Natural killer cell treated with Interleukin-12 subunit alpha and Interleukin-12 subunit beta and Interleukin-15 and Interleukin-18, amount 100 ng/mL, for 72 hours (primary cell): Measurements from ENCODE around the gene GPR135. TPM values are rescaled to one million over a fixed set of nuclear protein-coding genes. Genes with fewer than 3 reads are reported as not detected.

Source experiments
- ATAC-seq, 2 donors: fragments of 150-1000 bp; cut with Tn5 transposase in 1 of 2; sonication (Bioruptor Pico), chemical (Tn5 transposase) in 1 of 2; 2 replicates each; pipeline ENCODE4 v1.10.0; 2021
- DNase-seq: peaks from one replicate; pipeline ENCODE4 v3.0.0; 2022; ENCODE audit warnings: low spot score
- H3K27ac Mint-ChIP-seq, 2 donors: 1 replicate in 1 of 2; 2 replicates in 1 of 2; pipeline ENCODE4 v1.8.0; 2022; ENCODE audit warnings: mixed read lengths in 2 of 2, mild to moderate bottlenecking in 1 of 2, moderate library complexity in 1 of 2
- H3K27me3 Mint-ChIP-seq, 2 donors: 1 replicate in 1 of 2; 2 replicates in 1 of 2; pipeline ENCODE4 v1.8.0; 2022; ENCODE audit warnings: mixed read lengths in 2 of 2
- H3K36me3 Mint-ChIP-seq: one replicate; pipeline ENCODE4 v1.8.0; 2022; ENCODE audit warnings: mixed read lengths
- H3K4me1 Mint-ChIP-seq, 2 donors: 1 replicate in 1 of 2; 2 replicates in 1 of 2; pipeline ENCODE4 v1.8.0; 2022; ENCODE audit warnings: low read depth in 2 of 2, mixed read lengths in 2 of 2, mild to moderate bottlenecking in 1 of 2
- H3K4me3 Mint-ChIP-seq: one replicate; pipeline ENCODE4 v1.8.0; 2022; ENCODE audit warnings: mixed read lengths
- H3K9me3 Mint-ChIP-seq: 2 replicates; pipeline ENCODE4 v1.8.0; 2022; ENCODE audit warnings: mixed read lengths
- total RNA-seq, 2 donors: library from RNA; stranded (reverse); gene quantifications; one replicate each; pipeline ENCODE4 v1.2.3, GENCODE V29; 2022

GPR135 gene, protein sequence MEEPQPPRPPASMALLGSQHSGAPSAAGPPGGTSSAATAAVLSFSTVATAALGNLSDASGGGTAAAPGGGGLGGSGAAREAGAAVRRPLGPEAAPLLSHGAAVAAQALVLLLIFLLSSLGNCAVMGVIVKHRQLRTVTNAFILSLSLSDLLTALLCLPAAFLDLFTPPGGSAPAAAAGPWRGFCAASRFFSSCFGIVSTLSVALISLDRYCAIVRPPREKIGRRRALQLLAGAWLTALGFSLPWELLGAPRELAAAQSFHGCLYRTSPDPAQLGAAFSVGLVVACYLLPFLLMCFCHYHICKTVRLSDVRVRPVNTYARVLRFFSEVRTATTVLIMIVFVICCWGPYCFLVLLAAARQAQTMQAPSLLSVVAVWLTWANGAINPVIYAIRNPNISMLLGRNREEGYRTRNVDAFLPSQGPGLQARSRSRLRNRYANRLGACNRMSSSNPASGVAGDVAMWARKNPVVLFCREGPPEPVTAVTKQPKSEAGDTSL
- total RNA-seq, result 1 to 10 TPM in 1 of 2 donors, under 1 TPM in 1; 0.83 to 3.8 TPM

DNA sequence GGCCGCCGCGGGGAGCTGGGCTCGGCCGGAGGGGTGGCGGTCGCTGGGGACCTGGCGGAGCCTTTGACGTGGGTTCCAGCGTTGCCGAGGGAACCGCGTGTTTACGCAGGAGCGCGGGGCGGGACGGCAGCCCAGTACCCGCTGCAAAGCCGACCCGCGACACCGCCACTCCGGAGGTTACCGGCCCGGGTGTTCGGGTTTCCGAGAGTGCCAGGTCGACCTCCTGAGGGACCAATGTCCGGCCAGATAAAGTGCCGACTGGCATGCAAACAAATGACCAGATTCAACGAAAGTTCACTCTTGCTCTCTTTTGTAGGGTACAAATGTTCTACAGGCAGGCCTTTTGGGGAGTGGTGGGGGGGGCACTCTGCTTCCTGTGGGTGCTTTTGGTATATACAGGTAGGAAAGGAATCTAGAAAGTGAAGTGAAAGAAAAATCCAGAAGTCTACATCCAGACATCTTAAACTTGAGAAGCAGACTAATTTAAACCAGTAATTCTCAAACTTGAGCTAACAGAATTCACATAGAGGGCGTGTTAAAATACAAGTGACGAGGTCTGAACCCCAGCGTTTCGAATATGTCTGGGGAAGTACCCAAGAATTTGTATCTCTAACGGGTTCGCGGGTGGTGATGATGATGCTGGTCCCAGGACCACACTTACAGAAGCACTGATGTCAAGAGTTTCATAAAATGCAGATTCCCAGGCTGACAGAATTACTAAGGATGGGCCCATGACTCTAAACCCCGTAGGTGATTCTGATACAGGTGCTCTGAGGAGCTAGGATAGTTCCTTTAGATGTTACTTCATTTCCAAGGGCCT is at the start of gene GPR135:
Gene GPR135, minus strand, starts transcription at position 65 of the 820 bp plus-strand sequence. CDS start 154 bp downstream, outside the sequence.
- Mint-ChIP-seq H3K4me3 (peak within 1 kb of the TSS; percentile 88), H3K27me3 (peaks cover 0 to 4% of the 10 kb centered on the region in 2 donors), H3K9me3 (no peaks in the 10 kb centered on the region), H3K36me3 (peaks cover 6% of the 10 kb centered on the region), H3K4me1 (peaks cover 0 to 4% of the 10 kb centered on the region in 2 donors), H3K27ac (peak within 1 kb of the TSS in 1 of 2 donors; percentile 25)
- DNase-seq (no peak), ATAC-seq (peak in 1 of 2 donors; percentile 54)

DNA sequence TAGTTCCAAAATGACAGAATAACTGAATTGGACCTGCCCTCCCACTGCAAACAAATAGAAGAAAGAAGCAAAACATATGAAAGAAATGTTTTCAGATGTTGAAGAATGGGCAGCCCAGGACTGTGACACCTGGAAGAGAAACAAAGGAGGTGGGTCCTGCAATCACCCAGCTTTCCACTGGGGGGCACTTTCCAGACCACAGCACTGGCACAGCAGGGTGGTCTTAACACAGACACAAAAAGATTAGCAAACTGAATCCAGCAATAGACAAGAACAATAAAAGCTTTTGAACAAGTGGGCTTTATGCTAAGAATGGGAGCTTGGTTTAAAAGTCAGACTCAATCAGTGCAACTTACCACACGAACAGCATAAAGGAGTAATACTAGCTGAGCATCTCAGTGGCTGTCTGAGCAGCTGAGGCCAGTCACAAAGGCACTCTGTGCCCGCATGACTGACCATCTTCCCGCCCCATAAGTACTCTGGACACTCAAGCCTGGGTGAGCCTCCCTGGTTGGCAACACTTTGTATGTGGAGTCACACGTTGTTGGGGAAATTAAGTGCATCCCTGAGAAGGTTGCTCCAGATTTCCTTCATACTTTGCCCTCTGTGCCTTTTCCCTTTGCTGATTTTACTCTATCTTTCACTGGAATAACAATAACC is 46.9 kb upstream of the GPR135 start:
- H3K9me3 Mint-ChIP-seq, result no peaks in the 10 kb centered on the region
- no peaks in the 10 kb centered on the region for H3K4me1 Mint-ChIP-seq
- peaks cover 15 to 17% of the 10 kb centered on the region in 2 donors for H3K27me3 Mint-ChIP-seq
- H3K27ac Mint-ChIP-seq, result no peak overlapping the region
- ATAC-seq (no peak), DNase-seq (no peak)
- no peaks in the 10 kb centered on the region for H3K36me3 Mint-ChIP-seq
- H3K4me3 Mint-ChIP-seq, result no peak overlapping the region

DNA sequence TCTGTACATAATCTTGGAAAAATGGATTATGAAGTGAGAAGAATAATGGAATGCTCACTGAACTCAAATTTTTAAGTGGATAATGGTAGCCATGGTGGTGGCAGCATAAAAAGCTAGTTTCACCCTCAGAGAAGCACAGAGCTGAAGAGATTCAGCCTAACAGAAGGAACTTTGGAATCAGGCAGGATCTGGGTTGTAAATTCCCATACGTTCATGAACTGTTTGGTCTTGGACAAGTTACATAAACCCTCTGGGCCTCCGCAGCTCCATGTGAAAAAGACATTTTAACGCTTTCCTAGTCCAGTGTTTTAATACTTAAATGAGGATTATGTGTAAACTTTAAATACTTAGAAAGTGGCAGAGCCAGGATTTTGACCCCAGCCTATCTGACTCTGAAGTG is 45.8 kb upstream of the GPR135 start:
- H3K27me3 Mint-ChIP-seq, result peaks cover 12% of the 10 kb centered on the region in 2 donors
- no peaks in the 10 kb centered on the region for H3K4me1 Mint-ChIP-seq
- H3K4me3 Mint-ChIP-seq, result no peak overlapping the region
- no peak overlapping the region for H3K27ac Mint-ChIP-seq
- DNase-seq (no peak), ATAC-seq (no peak)
- H3K9me3 Mint-ChIP-seq, result no peaks in the 10 kb centered on the region
- H3K36me3 Mint-ChIP-seq, result no peaks in the 10 kb centered on the region

DNA sequence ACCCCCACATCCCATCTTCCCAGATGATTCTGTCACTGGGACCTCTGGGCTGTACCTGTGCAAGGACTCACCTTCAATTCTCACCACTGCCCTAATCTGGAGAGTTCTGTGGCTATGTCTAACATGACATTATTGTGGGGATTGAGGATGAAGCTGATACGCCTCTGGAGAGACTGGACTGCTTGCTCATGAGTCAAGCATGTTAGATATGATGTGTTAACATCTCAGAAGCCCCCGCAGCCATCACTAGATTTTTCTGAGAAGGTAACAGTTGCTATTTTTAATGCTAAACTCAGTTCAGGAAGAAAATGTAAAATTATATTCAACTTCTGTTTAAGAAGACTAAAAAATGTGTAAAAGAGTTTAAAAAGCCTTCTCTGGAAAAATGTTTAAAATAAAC is 44.8 kb upstream of the GPR135 start:
- H3K27ac Mint-ChIP-seq, result no peak overlapping the region
- ATAC-seq, result no peak
- H3K4me1 Mint-ChIP-seq, result no peaks in the 10 kb centered on the region

DNA sequence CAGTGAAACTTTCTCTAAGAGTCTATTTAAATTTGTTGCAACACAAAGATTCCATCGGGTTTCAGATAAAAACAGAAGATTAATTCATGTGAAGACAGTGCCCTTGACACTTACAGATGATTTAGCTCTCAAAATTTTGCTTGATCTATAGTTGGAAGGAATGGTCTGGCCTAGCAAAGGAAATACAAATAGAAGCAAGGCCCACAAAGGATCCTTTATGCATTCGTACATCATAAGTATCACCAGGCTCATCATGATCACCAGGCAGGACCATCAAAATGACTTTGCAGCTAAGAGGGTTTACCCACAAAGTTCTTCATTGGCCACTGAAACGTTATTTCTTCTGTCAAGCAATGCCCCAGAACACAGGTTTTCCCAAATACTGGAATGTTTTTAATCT is 43.9 kb upstream of the GPR135 start:
- H3K4me3 Mint-ChIP-seq, result no peak overlapping the region
- no peaks in the 10 kb centered on the region for H3K4me1 Mint-ChIP-seq
- DNase-seq, result no peak
- H3K36me3 Mint-ChIP-seq, result peaks cover 2% of the 10 kb centered on the region
- no peaks in the 10 kb centered on the region for H3K9me3 Mint-ChIP-seq
- ATAC-seq, result no peak
- H3K27me3 Mint-ChIP-seq, result peaks cover 2 to 7% of the 10 kb centered on the region in 2 donors
- no peak overlapping the region for H3K27ac Mint-ChIP-seq

More for the DNA sequence above, 44.8 kb upstream of the GPR135 start:
- H3K4me3 Mint-ChIP-seq, result no peak overlapping the region
- H3K27me3 Mint-ChIP-seq, result peaks cover 7 to 9% of the 10 kb centered on the region in 2 donors
- H3K36me3 Mint-ChIP-seq, result no peaks in the 10 kb centered on the region
- H3K9me3 Mint-ChIP-seq, result no peaks in the 10 kb centered on the region
- no peak for DNase-seq

DNA sequence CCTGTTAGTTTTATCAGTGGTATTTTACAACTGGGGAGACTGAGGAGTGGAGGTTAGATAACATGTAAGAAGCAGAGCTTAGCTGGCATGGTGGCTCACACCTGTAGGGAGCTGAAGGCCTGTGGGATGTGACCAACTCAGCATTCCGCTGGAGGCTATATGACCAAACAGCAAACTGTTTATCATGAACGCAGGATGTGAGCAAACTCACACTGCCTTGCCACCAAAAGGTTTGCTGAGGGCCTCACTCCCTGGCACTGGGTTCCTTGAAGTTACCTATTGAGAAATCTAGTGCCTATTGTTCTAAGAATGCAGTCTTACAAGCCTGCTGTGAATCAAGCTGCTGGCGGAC is 42.5 kb upstream of the GPR135 start:
- Mint-ChIP-seq H3K36me3 (peaks cover 6% of the 10 kb centered on the region), H3K4me3 (no peak overlapping the region), H3K9me3 (no peaks in the 10 kb centered on the region), H3K4me1 (no peaks in the 10 kb centered on the region), H3K27me3 (peaks cover 0 to 4% of the 10 kb centered on the region in 2 donors), H3K27ac (no peak overlapping the region)
- DNase-seq (no peak), ATAC-seq (no peak)

DNA sequence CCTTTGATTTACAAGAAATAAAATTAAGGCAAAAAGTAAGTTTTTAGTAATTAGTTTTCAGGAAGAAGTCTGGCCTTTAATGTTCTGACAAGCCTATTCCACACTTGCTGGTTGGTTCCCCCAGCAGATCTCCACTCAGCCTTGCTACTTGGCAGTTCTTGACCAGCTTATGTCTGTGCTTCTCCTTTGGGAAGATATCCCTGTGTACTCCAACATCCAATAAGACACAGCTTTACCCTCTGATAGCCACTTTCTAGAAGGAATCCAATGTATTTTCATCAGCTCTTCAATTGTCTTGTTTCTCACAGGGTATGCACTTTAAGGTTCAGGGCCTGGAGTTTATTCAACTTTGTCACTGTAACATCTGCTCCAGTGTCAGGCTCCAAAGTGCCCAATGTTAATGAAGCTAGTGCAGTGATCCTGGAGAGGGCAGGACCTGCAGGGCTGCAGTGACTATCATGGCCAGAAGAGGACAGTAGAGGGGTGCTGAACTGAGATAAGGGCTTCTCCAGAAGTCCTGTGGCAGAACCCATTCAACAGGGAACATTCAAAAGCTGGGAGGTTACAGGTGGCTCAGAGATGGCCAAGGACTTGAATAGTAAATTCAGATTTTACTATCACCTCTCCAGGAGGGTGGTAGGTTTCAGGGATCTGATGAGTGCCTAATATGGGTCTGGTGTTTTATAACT is 42.0 kb upstream of the GPR135 start:
- Mint-ChIP-seq H3K27me3 (peaks cover 0 to 4% of the 10 kb centered on the region in 2 donors), H3K4me1 (no peaks in the 10 kb centered on the region), H3K36me3 (peaks cover 6% of the 10 kb centered on the region), H3K9me3 (no peaks in the 10 kb centered on the region), H3K27ac (no peak overlapping the region), H3K4me3 (no peak overlapping the region)
- DNase-seq (no peak), ATAC-seq (peak; percentile 66 to 70)

DNA sequence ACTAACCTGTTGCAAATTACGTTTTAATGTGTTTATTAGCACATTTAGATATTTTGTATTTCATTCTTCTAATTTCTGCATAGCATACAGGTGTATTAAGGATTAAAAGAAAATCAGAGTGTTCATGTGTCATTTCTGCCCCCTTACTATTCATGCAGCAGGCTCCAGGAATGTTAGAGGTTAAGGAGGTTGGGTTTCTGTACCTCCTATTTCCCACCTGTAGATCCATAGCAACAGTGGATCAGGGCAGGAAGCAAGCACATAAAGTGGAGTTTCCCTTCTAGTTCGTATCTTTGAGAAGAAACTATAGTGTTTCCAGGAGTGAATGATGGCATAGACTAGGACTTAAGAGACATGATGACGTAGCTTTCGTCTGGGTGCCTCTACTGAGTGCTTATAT is 38.1 kb upstream of the GPR135 start:
- H3K9me3 Mint-ChIP-seq, result no peaks in the 10 kb centered on the region
- DNase-seq (no peak), ATAC-seq (no peak)
- no peak overlapping the region for H3K27ac Mint-ChIP-seq
- no peaks in the 10 kb centered on the region for H3K27me3 Mint-ChIP-seq
- H3K36me3 Mint-ChIP-seq, result peaks cover 6% of the 10 kb centered on the region
- H3K4me3 Mint-ChIP-seq, result no peak overlapping the region
- no peaks in the 10 kb centered on the region for H3K4me1 Mint-ChIP-seq

DNA sequence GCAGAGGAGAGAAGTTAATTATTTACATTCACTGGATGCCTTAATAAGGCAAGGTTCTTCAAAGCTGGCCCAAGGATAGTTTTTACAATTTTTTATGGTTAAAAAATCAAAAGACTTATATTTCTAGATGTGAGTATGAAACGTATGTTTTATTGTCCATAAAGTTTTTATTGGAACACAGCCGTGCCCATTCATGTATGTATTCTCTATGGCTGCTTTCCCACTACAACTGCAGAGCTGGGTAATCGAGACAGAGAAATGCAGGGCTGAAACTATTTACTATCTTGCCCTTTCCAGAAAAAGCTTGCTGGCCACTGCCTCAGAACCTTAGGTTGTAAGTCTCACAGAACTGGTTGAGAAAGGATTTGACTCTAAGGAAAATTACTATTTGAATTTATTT is 35.6 kb upstream of the GPR135 start:
- Mint-ChIP-seq H3K36me3 (peaks cover 13% of the 10 kb centered on the region), H3K27ac (no peak overlapping the region), H3K9me3 (no peaks in the 10 kb centered on the region), H3K4me3 (no peak overlapping the region), H3K4me1 (no peaks in the 10 kb centered on the region), H3K27me3 (no peaks in the 10 kb centered on the region)
- DNase-seq (no peak), ATAC-seq (no peak)

DNA sequence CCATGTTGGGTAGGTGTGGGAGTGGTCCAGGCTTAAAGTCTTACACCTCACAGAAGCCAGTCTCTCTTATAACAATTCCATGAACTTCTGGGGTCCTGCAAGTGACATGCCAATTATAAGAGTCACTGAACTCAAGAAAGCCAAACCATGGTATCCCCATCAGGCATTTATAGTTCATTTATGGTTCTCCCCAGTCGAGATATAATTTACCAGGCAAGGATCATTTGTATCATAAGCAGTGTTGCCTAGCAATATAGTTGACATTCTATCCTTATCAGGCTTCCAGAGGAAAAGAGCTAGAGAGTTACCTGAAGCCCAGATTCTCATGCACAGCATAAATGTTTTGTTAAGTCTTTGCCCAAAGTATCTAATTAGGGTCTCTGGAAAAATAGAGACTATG is 27.2 kb upstream of the GPR135 start:
- H3K4me3 Mint-ChIP-seq, result no peak overlapping the region
- no peaks in the 10 kb centered on the region for H3K27me3 Mint-ChIP-seq
- ATAC-seq, result no peak
- DNase-seq, result no peak
- H3K4me1 Mint-ChIP-seq, result peaks cover 19 to 27% of the 10 kb centered on the region in 2 donors
- H3K36me3 Mint-ChIP-seq, result peaks cover 48% of the 10 kb centered on the region
- no peaks in the 10 kb centered on the region for H3K9me3 Mint-ChIP-seq
- H3K27ac Mint-ChIP-seq, result no peak overlapping the region

DNA sequence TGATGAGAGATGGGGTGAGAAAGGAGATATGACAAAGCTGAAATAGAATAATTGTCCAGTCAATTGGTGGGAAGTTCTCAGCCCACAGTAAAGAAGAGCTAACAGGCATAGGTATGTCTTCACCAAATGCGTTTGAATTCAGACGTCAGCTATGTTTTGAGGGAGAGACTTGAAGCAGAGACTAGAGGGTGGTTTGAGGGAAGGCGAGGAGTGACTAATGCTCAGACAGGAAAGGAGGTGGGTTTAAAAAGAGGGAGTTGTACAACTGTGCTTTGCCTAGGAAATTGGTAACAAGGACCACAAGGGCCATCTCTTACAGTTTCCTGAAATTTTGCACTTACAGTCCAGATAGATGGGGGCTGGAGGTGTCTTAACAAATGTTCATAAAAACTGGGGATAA is 25.6 kb upstream of the GPR135 start:
- H3K4me1 Mint-ChIP-seq, result peaks cover 21 to 31% of the 10 kb centered on the region in 2 donors
- no peaks in the 10 kb centered on the region for H3K27me3 Mint-ChIP-seq
- no peak for ATAC-seq
- DNase-seq, result no peak
- no peaks in the 10 kb centered on the region for H3K9me3 Mint-ChIP-seq
- H3K27ac Mint-ChIP-seq, result no peak overlapping the region
- H3K4me3 Mint-ChIP-seq, result no peak overlapping the region
- H3K36me3 Mint-ChIP-seq, result peaks cover 43% of the 10 kb centered on the region

DNA sequence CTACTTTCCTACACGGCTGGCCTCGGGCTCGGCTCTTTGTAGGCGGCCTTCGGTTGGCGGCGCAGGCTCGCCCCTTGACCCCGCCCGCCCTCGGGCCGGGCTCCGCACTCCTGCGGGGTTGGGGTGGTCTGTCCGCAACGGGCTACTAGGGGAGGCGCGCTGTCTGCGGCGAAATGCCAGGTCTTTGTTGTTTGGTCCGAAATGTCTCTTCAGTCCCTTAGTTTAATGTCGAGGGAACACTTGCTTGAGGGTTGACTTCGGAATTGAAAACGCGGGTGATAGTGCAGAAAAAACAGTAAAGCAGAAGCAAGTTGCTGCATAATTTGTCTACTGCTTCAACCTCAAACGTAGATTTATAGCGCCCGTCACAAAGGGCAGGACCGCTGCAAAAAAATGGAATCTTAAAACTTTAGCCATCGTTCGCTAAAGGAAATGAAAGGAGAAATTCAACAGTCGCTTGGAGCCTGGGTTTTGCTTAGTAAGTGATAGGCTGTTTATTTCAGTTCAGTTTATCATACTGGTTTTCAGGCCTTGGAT is 19.5 kb upstream of the GPR135 start:
- ATAC-seq (peak; percentile 73 to 79), DNase-seq (no peak)
- no peaks in the 10 kb centered on the region for H3K9me3 Mint-ChIP-seq
- peak overlapping the region; percentile 90 for H3K4me3 Mint-ChIP-seq
- H3K27me3 Mint-ChIP-seq, result no peaks in the 10 kb centered on the region
- H3K4me1 Mint-ChIP-seq, result peaks cover 42 to 54% of the 10 kb centered on the region in 2 donors
- H3K27ac Mint-ChIP-seq, result peak overlapping the region; percentile 79 to 83
- peaks cover 17% of the 10 kb centered on the region for H3K36me3 Mint-ChIP-seq
